Transverse colon (tissue), 4 donors: Measurements from ENCODE around the gene PIGA. TPM values are rescaled to one million over a fixed set of nuclear protein-coding genes. Genes with fewer than 3 reads are reported as not detected.
"Not testable (repeated sequence)": the region's sequence is repeated elsewhere in the genome, so short reads cannot be mapped to it uniquely, and the experiment has no call there.

Source experiments
- DNase-seq: peaks from one replicate; pipeline ENCODE4 v3.0.0-alpha.2; 2019
- H3K27ac ChIP-seq, 4 donors: fragments of 200-600 bp; sonication (generic); 2 replicates each; pipeline ENCODE4 v1.5.1; 2016 to 2018; ENCODE audit warnings: inconsistent platforms in 4 of 4
- H3K27me3 ChIP-seq: fragments of 200-600 bp; sonication (generic); 2 replicates; pipeline ENCODE4 v1.5.1; 2017; ENCODE audit warnings: inconsistent platforms
- H3K36me3 ChIP-seq, 4 donors: fragments of 200-600 bp; sonication (generic); 2 replicates each; pipeline ENCODE4 v1.5.1; 2017 to 2019; ENCODE audit warnings: inconsistent platforms in 4 of 4
- H3K4me1 ChIP-seq, 4 donors: fragments of 200-600 bp; sonication (generic); 2 replicates each; pipeline ENCODE4 v1.5.1; 2017 to 2020; ENCODE audit warnings: inconsistent platforms in 4 of 4
- H3K4me3 ChIP-seq, 4 donors: fragments of 200-600 bp; sonication (generic); 1 replicate in 1 of 4; 2 replicates in 3 of 4; pipeline versions ENCODE4 v1.5.1 to v1.6.1; 2017 to 2019; ENCODE audit warnings: inconsistent platforms in 4 of 4
- H3K9me3 ChIP-seq, 2 donors: fragments of 200-600 bp; sonication (generic); 2 replicates each; pipeline ENCODE4 v1.5.1; 2017 to 2019; ENCODE audit warnings: inconsistent platforms in 2 of 2
- CTCF ChIP-seq, 5 experiments: fragments of 200-600 bp in 3 of 5; fragments of 450-650 bp in 2 of 5; sonication (generic) in 3 of 5; IDR thresholded peaks; 1 replicate in 2 of 5; 2 replicates in 3 of 5; pipeline ENCODE4 v1.5.1; 2016 to 2017; ENCODE audit warnings: antibody characterized with exemption in 5 of 5, inconsistent platforms in 3 of 5, mild to moderate bottlenecking in 2 of 5, moderate library complexity in 1 of 5
- EP300 ChIP-seq: sonication (generic); formaldehyde crosslinking; IDR thresholded peaks from one replicate; pipeline ENCODE4 v1.6.1; 2017; ENCODE audit warnings: antibody characterized with exemption, low read depth
- POLR2A ChIP-seq: fragments of 450-650 bp; IDR thresholded peaks from one replicate; pipeline ENCODE4 v1.6.1; 2016; ENCODE audit warnings: antibody characterized with exemption, mild to moderate bottlenecking, moderate library complexity
- POLR2AphosphoS5 ChIP-seq, 3 donors: sonication (generic); formaldehyde crosslinking; IDR thresholded peaks; one replicate each; pipeline ENCODE4 v1.6.1; 2016; ENCODE audit warnings: antibody characterized with exemption in 3 of 3
- WGBS, 2 donors: methylation state at CpG; one replicate each; pipeline ENCODE4 v1.1.5; 2018; ENCODE audit warnings: low coverage in 1 of 2; 5-methylcytosine and 5-hydroxymethylcytosine counted together
- in situ Hi-C, 4 donors: fragments of 200-750 bp; cut with MboI; loops; one replicate each; pipeline versions ENCODE4 v1.15.0 to v1.15.1; 2017; ENCODE audit warnings: low sequenced_read_pairs in 3 of 4, low pct_ligation_motif_present in 1 of 4, low pct_unique_long_range_greater_than_20kb in 1 of 4
- intact Hi-C: fragments of 100-400 bp; cut with DNase I; formaldehyde crosslinking; loops from one replicate; pipeline ENCODE4 v1.15.1; 2023; ENCODE audit warnings: low total_unique reads
- total RNA-seq, 4 donors: library from RNA; depleted of rRNA; stranded (reverse); fragments of >200 nt; gene quantifications; one replicate each; pipeline ENCODE4 v1.1.0, GENCODE V29; 2016

Gene PIGA
- total RNA-seq, 4 donors from 2014 or later, result 6.6 to 53.9 (median 12.7) TPM

- no peaks in the 10 kb centered on the region for H3K4me1 ChIP-seq
- H3K36me3 ChIP-seq, result no peaks in the 10 kb centered on the region
- H3K27me3 ChIP-seq, result no peaks in the 10 kb centered on the region
- intact Hi-C loops (no loop called here), in situ Hi-C loops (no loop called here)
- 49 to 80% methylated on average over 1 to 2 of the region's 2 CpGs for WGBS, 2 donors
- no peak overlapping the region for H3K4me3 ChIP-seq
- H3K27ac ChIP-seq, result no peak overlapping the region
- TF ChIP-seq POLR2AphosphoS5 (IDR thresholded peaks at IDR 0.05) (no peak), POLR2A (no peak), CTCF (IDR thresholded peaks at IDR 0.05) (no peak)
- no peak for DNase-seq
- no peaks in the 10 kb centered on the region for H3K9me3 ChIP-seq
Measured at GRCh38 chrX:15314472-15314871, 20.9 kb downstream of the PIGA start.

GRCh38 chrX:15311119-15311518 lies 24.2 kb downstream of the PIGA start:
- Histone ChIP-seq H3K4me3 (no peak overlapping the region), H3K27me3 (no peaks in the 10 kb centered on the region), H3K36me3 (no peaks in the 10 kb centered on the region), H3K27ac (no peak overlapping the region), H3K4me1 (no peaks in the 10 kb centered on the region), H3K9me3 (no peaks in the 10 kb centered on the region)
- TF ChIP-seq POLR2AphosphoS5 (IDR thresholded peaks at IDR 0.05) (no peak), CTCF (IDR thresholded peaks at IDR 0.05) (no peak), POLR2A (no peak), EP300 (no peak)
- 79% methylated on average over 3 of the region's 3 CpGs; no CpG with 5 or more reads in 1 of the 2 donors for WGBS, 2 donors
- in situ Hi-C loops, result no loop called here
- intact Hi-C loops, result no loop called here
- no peak for DNase-seq

- 0 to 32% methylated on average over 1 to 3 of the region's 3 CpGs for WGBS, 2 donors
- in situ Hi-C loops, result no loop called here
- no peak overlapping the region for H3K27ac ChIP-seq
Measured at GRCh38 chrX:15310117-15310516, 25.2 kb downstream of the PIGA start.

GRCh38 chrX:15305899-15306298 lies 29.4 kb downstream of the PIGA start:
- WGBS, 2 donors, result 53% methylated on average over 3 of the region's 3 CpGs; no CpG with 5 or more reads in 1 of the 2 donors
- H3K27ac ChIP-seq, H3K9me3 ChIP-seq, H3K36me3 ChIP-seq, H3K27me3 ChIP-seq, H3K4me1 ChIP-seq, H3K4me3 ChIP-seq, intact Hi-C loops, DNase-seq, in situ Hi-C loops: not testable (repeated sequence)

More at GRCh38 chrX:15310117-15310516, 25.2 kb downstream of the PIGA start:
- no peak for DNase-seq
- Histone ChIP-seq H3K27me3 (no peaks in the 10 kb centered on the region), H3K4me3 (no peak overlapping the region), H3K4me1 (no peaks in the 10 kb centered on the region), H3K36me3 (no peaks in the 10 kb centered on the region), H3K9me3 (no peaks in the 10 kb centered on the region)
- intact Hi-C loops, result no loop called here
- TF ChIP-seq POLR2A (no peak), EP300 (no peak), POLR2AphosphoS5 (IDR thresholded peaks at IDR 0.05) (no peak), CTCF (IDR thresholded peaks at IDR 0.05) (no peak)

- Histone ChIP-seq H3K4me1 (peaks cover 0 to 4% (median 0%) of the 10 kb centered on the region in 4 donors), H3K4me3 (no peak overlapping the region), H3K9me3 (no peaks in the 10 kb centered on the region), H3K36me3 (no peaks in the 10 kb centered on the region), H3K27me3 (no peaks in the 10 kb centered on the region), H3K27ac (peak overlapping the region in 1 of 4 donors; percentile 12)
- TF ChIP-seq CTCF (IDR thresholded peaks at IDR 0.05), result no peak
- no peak for TF ChIP-seq POLR2AphosphoS5 (IDR thresholded peaks at IDR 0.05)
- TF ChIP-seq EP300, result no peak
- no peak for TF ChIP-seq POLR2A
- intact Hi-C loops, result no loop called here
- in situ Hi-C loops, result no loop called here
- peak; percentile 35 for DNase-seq
- WGBS, 2 donors, result 33% methylated on average over 4 of the region's 4 CpGs; no CpG with 5 or more reads in 1 of the 2 donors
Measured at GRCh38 chrX:15301924-15302323, 33.4 kb downstream of the PIGA start.
